K562 (cell line): Measurements from ENCODE around the gene ZNF326. TPM values are rescaled to one million over a fixed set of nuclear protein-coding genes. Genes with fewer than 3 reads are reported as not detected.
A peak's percentile ranks its signal among the peaks of the same experiment; 100 is the strongest.

Experiments
- ARHGAP35 ChIP-seq: fragments of 450-650 bp; IDR thresholded peaks from 2 replicates; pipeline ENCODE4 v1.6.1; 2018; ENCODE audit not compliant: partially characterized antibody
- BCOR ChIP-seq: fragments of 450-650 bp; IDR thresholded peaks from 2 replicates; pipeline ENCODE4 v1.6.1; 2016
- C11orf30 ChIP-seq: fragments of 450-650 bp; IDR thresholded peaks from 2 replicates; pipeline ENCODE4 v1.6.1; 2016; ENCODE audit warnings: low read depth, mild to moderate bottlenecking
- CHD4 ChIP-seq: fragments of 200-600 bp; sonication (generic); IDR thresholded peaks from 3 replicates; pipeline ENCODE4 v1.6.1; 2012; ENCODE audit warnings: low read depth, mild to moderate bottlenecking, mixed read lengths, low read length, inconsistent platforms; ENCODE audit not compliant: insufficient read depth, insufficient replicate concordance, poor library complexity, severe bottlenecking
- CHD7 ChIP-seq: fragments of 200-600 bp; sonication (generic); IDR thresholded peaks from one replicate; pipeline ENCODE4 v1.6.1; 2012; ENCODE audit warnings: mild to moderate bottlenecking, low read depth, low read length, inconsistent platforms
- MAFF ChIP-seq: IDR thresholded peaks from 2 replicates; pipeline ENCODE4 v1.6.1; 2012; ENCODE audit warnings: low read length, improper control_type of control experiment
- MEIS2 ChIP-seq: fragments of 450-650 bp; IDR thresholded peaks from 2 replicates; pipeline ENCODE4 v1.6.1; 2014; ENCODE audit warnings: mild to moderate bottlenecking; ENCODE audit not compliant: partially characterized antibody
- MYC ChIP-seq, 2 experiments: fragments of 250-450 bp in 1 of 2; sonication (Bioruptor Pico) in 1 of 2; IDR thresholded peaks; 2 replicates each; pipeline versions ENCODE4 v1.5.1 to v1.6.1; 2012 to 2021; ENCODE audit warnings: low read depth in 2 of 2, borderline replicate concordance in 1 of 2, improper control_type of control experiment in 1 of 2, low read length in 1 of 2, mild to moderate bottlenecking in 1 of 2, moderate library complexity in 1 of 2
- NFE2 ChIP-seq: IDR thresholded peaks from 2 replicates; pipeline ENCODE4 v1.6.1; 2014; ENCODE audit warnings: antibody characterized with exemption, low read depth
- NUFIP1 ChIP-seq: fragments of 450-650 bp; IDR thresholded peaks from 2 replicates; pipeline ENCODE4 v1.6.1; 2018; ENCODE audit not compliant: partially characterized antibody
- RBM25 ChIP-seq: fragments of 200-400 bp; formaldehyde crosslinking; IDR thresholded peaks from 2 replicates; pipeline ENCODE4 v1.6.1; 2018; ENCODE audit warnings: low read length, low read depth, moderate library complexity; ENCODE audit not compliant: severe bottlenecking
- ZNF324 ChIP-seq: fragments of 250-450 bp; sonication (Bioruptor Pico); IDR thresholded peaks from 2 replicates; pipeline ENCODE4 v1.4.0; 2020; ENCODE audit warnings: mild to moderate bottlenecking
- ZNF76 ChIP-seq: fragments of 250-450 bp; sonication (Bioruptor Pico); IDR thresholded peaks from 2 replicates; pipeline ENCODE4 v1.4.0; 2020; ENCODE audit warnings: mild to moderate bottlenecking, moderate library complexity, borderline replicate concordance
- polyA plus RNA-seq, 8 experiments: library from polyadenylated mRNA; depleted of rRNA in 4 of 8; stranded (reverse) in 5 of 8; unstranded in 3 of 8; fragments of >200 nt; fragmentation: Nextera tagmentation in 2 of 8; fragmentation: Illumina TruSeq in 1 of 8; extraction: Ambion mirVana in 2 of 8; extraction: Trizol in 1 of 8; gene quantifications; 2 replicates each; pipeline versions ENCODE4 v1.2.1 to v1.2.3, GENCODE V29; 2011 to 2014; ENCODE audit warnings: inconsistent platforms in 1 of 8, missing spikeins in 1 of 8
- total RNA-seq, 7 experiments: library from RNA; depleted of rRNA in 6 of 7; stranded (reverse); fragments of >200 nt in 6 of 7; fragmentation: Illumina TruSeq in 2 of 7; extraction: Trizol in 2 of 7; gene quantifications; 2 replicates each; pipeline versions ENCODE4 v1.2.1 to v1.2.3, GENCODE V29; 2011 to 2021; ENCODE audit warnings: low replicate concordance in 1 of 7

The ZNF326 gene
- total and polyA plus RNA-seq, 9 of the 15 experiments (the other 6 are each of a cell fraction or from before 2014, with no cell fraction given), result 7.2 to 33.2 (median 20.1) TPM

GRCh38 chr1:89946532-89946931, 48.4 kb upstream of the ZNF326 start (continued):
- TF ChIP-seq CHD7 (no peak), MAFF (peak; percentile 7; the same call in 1 of the 2 replicates), C11orf30 (peak; percentile 24; the same call in 1 of the 2 replicates), NFE2 (peak; percentile 32; the same call in 1 of the 2 replicates), ZNF76 (CRISPR knock-in tag) (no peak), CHD4 (peak; percentile 53), MEIS2 (no peak), ZNF324 (CRISPR knock-in tag) (no peak), BCOR (peak; percentile 58; the same call in 1 of the 2 replicates), ARHGAP35 (no peak), RBM25 (peak; percentile 68), NUFIP1 (no peak), MYC (IDR thresholded peaks at IDR 0.05; ENCODE audit: low read depth, low read length) (no peak), MYC (CRISPR knock-in tag; IDR thresholded peaks at IDR 0.05; ENCODE audit: borderline replicate concordance, low read depth) (no peak)
